IMR-90 (cell line): Measurements from ENCODE around the gene HSD11B1L. TPM values are rescaled to one million over a fixed set of nuclear protein-coding genes. Genes with fewer than 3 reads are reported as not detected.
"Not testable (repeated sequence)": the region's sequence is repeated elsewhere in the genome, so short reads cannot be mapped to it uniquely, and the experiment has no call there.

ENCODE experiments used
- ATAC-seq: fragments of 200-7000 bp; cut with Tn5 transposase; 2 replicates; pipeline ENCODE4 v1.9.1; 2020; ENCODE audit warnings: low read depth, mild to moderate bottlenecking, moderate library complexity
- BruUV-seq: library from RNA; stranded (reverse); fragments of 400-500 nt; replicated peaks from 2 replicates; lab custom pipeline; 2021; lab: Mats Ljungman, UMichigan
- CTCF ChIA-PET: fragments of 300-600 bp; formaldehyde crosslinking; extraction: SDS; loops from one replicate; lab custom pipeline; 2021; ENCODE audit warnings: antibody characterized with exemption; lab: Yijun Ruan, JAX
- POLR2A ChIA-PET: fragments of 300-600 bp; sonication (Branson Sonifier 250); formaldehyde crosslinking; loops from one replicate; lab custom pipeline; 2022; ENCODE audit warnings: antibody characterized with exemption; ENCODE audit not compliant: unreplicated experiment; lab: Charles Lee
- DNase-seq: peaks from one replicate; pipeline ENCODE4 v3.0.0; 2013
- H2AFZ ChIP-seq: replicated peaks from 2 replicates; pipeline ENCODE3; 2013; ENCODE audit warnings: low read length, mild to moderate bottlenecking; ENCODE audit not compliant: poor library complexity
- H2AK5ac ChIP-seq: 2 replicates; pipeline ENCODE4 v1.6.1; 2013; ENCODE audit warnings: low read depth, low read length, inconsistent platforms
- H2AK9ac ChIP-seq: replicated peaks from 2 replicates; pipeline ENCODE3; 2013; ENCODE audit warnings: mild to moderate bottlenecking, low read depth, low read length, moderate library complexity; ENCODE audit not compliant: poor library complexity
- H2BK120ac ChIP-seq: 2 replicates; pipeline ENCODE4 v1.6.1; 2013; ENCODE audit warnings: low read depth, low read length, inconsistent platforms
- H2BK15ac ChIP-seq: 3 replicates; pipeline ENCODE4 v1.6.1; 2013; ENCODE audit warnings: low read depth, low read length, inconsistent platforms
- H2BK20ac ChIP-seq: 2 replicates; pipeline ENCODE4 v1.6.1; 2013; ENCODE audit warnings: low read depth, mild to moderate bottlenecking, inconsistent platforms, low read length, moderate library complexity
- H2BK5ac ChIP-seq: 2 replicates; pipeline ENCODE4 v1.6.1; 2013; ENCODE audit warnings: mild to moderate bottlenecking, low read depth, low read length, inconsistent platforms; ENCODE audit not compliant: poor library complexity, severe bottlenecking
- H3K14ac ChIP-seq: replicated peaks from 2 replicates; pipeline ENCODE4 v1.6.1; 2013; ENCODE audit warnings: low read depth, low read length, inconsistent platforms
- H3K18ac ChIP-seq: 2 replicates; pipeline ENCODE4 v1.6.1; 2013; ENCODE audit warnings: low read depth, low read length, control low read depth
- H3K23ac ChIP-seq: 2 replicates; pipeline ENCODE4 v1.6.1; 2013; ENCODE audit warnings: low read depth, low read length, inconsistent platforms
- H3K27ac ChIP-seq: 2 replicates; pipeline ENCODE4 v1.5.1; 2013; ENCODE audit warnings: mild to moderate bottlenecking, control low read depth, low read length; ENCODE audit not compliant: insufficient read depth
- H3K27me3 ChIP-seq: 2 replicates; pipeline ENCODE4 v1.6.1; 2013; ENCODE audit warnings: low read length; ENCODE audit not compliant: control insufficient read depth, insufficient read depth
- H3K36me3 ChIP-seq: 2 replicates; pipeline ENCODE4 v1.6.1; 2013; ENCODE audit warnings: low read length, mixed read lengths; ENCODE audit not compliant: control insufficient read depth, insufficient read depth
- H3K4ac ChIP-seq: 2 replicates; pipeline ENCODE4 v1.6.1; 2013; ENCODE audit warnings: low read depth, low read length, inconsistent platforms
- H3K4me1 ChIP-seq: 2 replicates; pipeline ENCODE4 v1.6.1; 2013; ENCODE audit warnings: low read length, mixed read lengths; ENCODE audit not compliant: control insufficient read depth, insufficient read depth
- H3K4me2 ChIP-seq: 2 replicates; pipeline ENCODE4 v1.6.1; 2013; ENCODE audit warnings: low read depth, mild to moderate bottlenecking, control low read depth, low read length, moderate library complexity
- H3K4me3 ChIP-seq: 2 replicates; pipeline ENCODE4 v1.5.1; 2013; ENCODE audit warnings: low read depth, mild to moderate bottlenecking, control low read depth, low read length, moderate library complexity; ENCODE audit not compliant: insufficient read depth
- H3K56ac ChIP-seq: 2 replicates; pipeline ENCODE4 v1.6.1; 2013; ENCODE audit warnings: low read length, inconsistent platforms; ENCODE audit not compliant: insufficient read depth; ENCODE audit errors: extremely low read depth
- H3K79me1 ChIP-seq, 2 experiments: 2 replicates each; pipeline ENCODE4 v1.6.1; 2013; ENCODE audit warnings: low read length in 2 of 2, inconsistent platforms in 1 of 2, low read depth in 1 of 2
- H3K9ac ChIP-seq: 2 replicates; pipeline ENCODE4 v1.6.1; 2013; ENCODE audit warnings: low read depth, low read length, control low read depth
- H3K9me1 ChIP-seq: 2 replicates; pipeline ENCODE4 v1.6.1; 2013; ENCODE audit warnings: low read length, inconsistent platforms; ENCODE audit not compliant: insufficient read depth
- H3K9me3 ChIP-seq: 2 replicates; pipeline ENCODE4 v1.6.1; 2013; ENCODE audit warnings: low read length; ENCODE audit not compliant: control insufficient read depth, insufficient read depth
- H4K20me1 ChIP-seq: 2 replicates; pipeline ENCODE4 v1.6.1; 2013; ENCODE audit warnings: low read length, inconsistent platforms; ENCODE audit not compliant: insufficient read depth
- H4K5ac ChIP-seq: 2 replicates; pipeline ENCODE4 v1.6.1; 2013; ENCODE audit warnings: mild to moderate bottlenecking, low read depth, low read length, control low read depth
- H4K8ac ChIP-seq, 2 experiments: 2 replicates each; pipeline ENCODE4 v1.6.1; 2013; ENCODE audit warnings: low read depth in 2 of 2, low read length in 2 of 2, control low read depth in 1 of 2, inconsistent platforms in 1 of 2
- H4K91ac ChIP-seq: 2 replicates; pipeline ENCODE4 v1.6.1; 2013; ENCODE audit warnings: low read depth, low read length, inconsistent platforms; ENCODE audit not compliant: insufficient read depth
- ELK1 ChIP-seq: fragments of 150-350 bp; IDR thresholded peaks from 2 replicates; pipeline ENCODE4 v1.6.1; 2016; ENCODE audit warnings: low read depth, mild to moderate bottlenecking, low read length, moderate library complexity, borderline replicate concordance
- WGBS, 2 experiments: methylation state at CpG; one replicate each; pipeline versions ENCODE4 v1.1.5 to v1.1.7; 2013; ENCODE audit warnings: missing lambda C conversion rate in 2 of 2; ENCODE audit not compliant: insufficient read length in 1 of 2; ENCODE audit errors: extremely low coverage in 2 of 2; 5-methylcytosine and 5-hydroxymethylcytosine counted together
- dilution Hi-C: fragments of 300-500 bp; cut with HindIII; formaldehyde crosslinking; loops from one replicate; pipeline ENCODE4 v1.14.3; 2018; ENCODE audit warnings: low sequenced_read_pairs; ENCODE audit not compliant: unreplicated experiment
- in situ Hi-C: fragments of 300-500 bp; cut with MboI; formaldehyde crosslinking; loops from 3 replicates; pipeline ENCODE4 v1.14.3; 2019; ENCODE audit warnings: low sequenced_read_pairs, inconsistent platforms, mixed read lengths
- intact Hi-C: fragments of 100-400 bp; cut with micrococcal nuclease; formaldehyde crosslinking; loops from 2 replicates; pipeline ENCODE4 v1.10.0; 2022
- polyA plus RNA-seq, 3 experiments: library from polyadenylated mRNA; depleted of rRNA; stranded (reverse); fragments of >200 nt; gene quantifications; 2 replicates each; pipeline ENCODE4 v1.2.3, GENCODE V29; 2012; ENCODE audit warnings: low replicate concordance in 1 of 3
- total RNA-seq: library from RNA; depleted of rRNA; stranded (reverse); fragments of >200 nt; gene quantifications from 2 replicates; pipeline ENCODE4 v1.2.3, GENCODE V29; 2012

The HSD11B1L gene
- total and polyA plus RNA-seq, 2 of the 4 experiments (the other 2 are of a cell fraction), result 2.2 to 7.2 TPM

- TF ChIP-seq ELK1, result no peak
Observed at GRCh38 chr19:5687360-5688198, 6.8 kb downstream of the HSD11B1L start (continued).

GRCh38 chr19:5688262-5688881 is 7.5 kb downstream of the HSD11B1L start:
- CTCF ChIA-PET, H3K23ac ChIP-seq, H4K91ac ChIP-seq, H3K9me3 ChIP-seq, H3K27ac ChIP-seq, H2BK20ac ChIP-seq, H4K8ac ChIP-seq, H3K18ac ChIP-seq, in situ Hi-C loops, H4K5ac ChIP-seq, POLR2A ChIA-PET, H2AK9ac ChIP-seq, H2BK5ac ChIP-seq, intact Hi-C loops, H3K56ac ChIP-seq, H2AK5ac ChIP-seq, H3K9ac ChIP-seq, H3K9me1 ChIP-seq, ATAC-seq, H2BK120ac ChIP-seq, H3K4me1 ChIP-seq, H3K27me3 ChIP-seq, BruUV-seq, H3K4ac ChIP-seq, H2BK15ac ChIP-seq, dilution Hi-C loops, H3K14ac ChIP-seq, DNase-seq, H2AFZ ChIP-seq, H3K4me2 ChIP-seq, H3K4me3 ChIP-seq: not testable (repeated sequence)
- peaks cover 33% of the 10 kb centered on the region for H4K20me1 ChIP-seq
- H3K79me1 ChIP-seq, result peaks cover 0 to 26% of the 10 kb centered on the region in 2 experiments; a peak in 1 of 4 replicates
- peaks cover 22% of the 10 kb centered on the region for H3K36me3 ChIP-seq
- no CpG with 5 or more reads among the region's 13 CpGs for WGBS, 2 experiments
